Keratinocyte (primary cell): ENCODE results near the gene PDE10A.

Experiments
- EZH2 ChIP-seq: IDR thresholded peaks from one replicate; pipeline ENCODE4 v1.6.1; 2012; ENCODE audit warnings: inconsistent platforms, mild to moderate bottlenecking, low read length, moderate library complexity
- TF ChIP-seq, protein P1 (sequence below), 3 experiments: IDR thresholded peaks in 1 of 3; conservative IDR thresholded peaks in 1 of 3; optimal IDR thresholded peaks in 1 of 3; 2 replicates in 2 of 3; 3 replicates in 1 of 3; pipeline versions ENCODE3 to v1.5.1; 2011; ENCODE audit warnings: low read length in 3 of 3, mild to moderate bottlenecking in 3 of 3, moderate library complexity in 2 of 3, control low read depth in 1 of 3, inconsistent platforms in 1 of 3; ENCODE audit not compliant: insufficient read depth in 2 of 3; ENCODE audit errors: extremely low read depth in 1 of 3

GRCh38 chr6:165636402-165637048 is 26.5 kb downstream of the PDE10A start:
- TF ChIP-seq, protein P1, sequence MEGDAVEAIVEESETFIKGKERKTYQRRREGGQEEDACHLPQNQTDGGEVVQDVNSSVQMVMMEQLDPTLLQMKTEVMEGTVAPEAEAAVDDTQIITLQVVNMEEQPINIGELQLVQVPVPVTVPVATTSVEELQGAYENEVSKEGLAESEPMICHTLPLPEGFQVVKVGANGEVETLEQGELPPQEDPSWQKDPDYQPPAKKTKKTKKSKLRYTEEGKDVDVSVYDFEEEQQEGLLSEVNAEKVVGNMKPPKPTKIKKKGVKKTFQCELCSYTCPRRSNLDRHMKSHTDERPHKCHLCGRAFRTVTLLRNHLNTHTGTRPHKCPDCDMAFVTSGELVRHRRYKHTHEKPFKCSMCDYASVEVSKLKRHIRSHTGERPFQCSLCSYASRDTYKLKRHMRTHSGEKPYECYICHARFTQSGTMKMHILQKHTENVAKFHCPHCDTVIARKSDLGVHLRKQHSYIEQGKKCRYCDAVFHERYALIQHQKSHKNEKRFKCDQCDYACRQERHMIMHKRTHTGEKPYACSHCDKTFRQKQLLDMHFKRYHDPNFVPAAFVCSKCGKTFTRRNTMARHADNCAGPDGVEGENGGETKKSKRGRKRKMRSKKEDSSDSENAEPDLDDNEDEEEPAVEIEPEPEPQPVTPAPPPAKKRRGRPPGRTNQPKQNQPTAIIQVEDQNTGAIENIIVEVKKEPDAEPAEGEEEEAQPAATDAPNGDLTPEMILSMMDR (optimal IDR thresholded peaks at IDR 0.05 in 1 of 3, IDR thresholded peaks at IDR 0.05 in 1 of 3, conservative IDR thresholded peaks at IDR 0.05 in 1 of 3; ENCODE audit: extremely low read depth in 1 of 3, insufficient read depth in 2 of 3, low read length in 3 of 3), result no peak
- no peak for TF ChIP-seq EZH2
